HEK293 (cell line): ENCODE measurements around the gene SERINC5.

Experiments
- CTCF ChIP-seq: fragments of 450-650 bp; formaldehyde crosslinking; IDR thresholded peaks from 2 replicates; pipeline ENCODE4 v1.5.1; 2016; ENCODE audit warnings: missing biosample characterization, missing genetic modification characterization
- GLI4 ChIP-seq: fragments of 450-650 bp; formaldehyde crosslinking; IDR thresholded peaks from 2 replicates; pipeline ENCODE4 v1.5.1; 2016; ENCODE audit warnings: missing biosample characterization, missing genetic modification characterization
- KLF16 ChIP-seq: fragments of 450-650 bp; formaldehyde crosslinking; IDR thresholded peaks from 2 replicates; pipeline ENCODE4 v1.5.1; 2017; ENCODE audit warnings: missing biosample characterization, missing genetic modification characterization
- PATZ1 ChIP-seq: fragments of 450-650 bp; formaldehyde crosslinking; IDR thresholded peaks from 2 replicates; pipeline ENCODE4 v1.5.1; 2016; ENCODE audit warnings: missing biosample characterization, missing genetic modification characterization
- ZBTB1 ChIP-seq: fragments of 450-650 bp; formaldehyde crosslinking; IDR thresholded peaks from 2 replicates; pipeline ENCODE4 v1.5.1; 2016; ENCODE audit warnings: missing biosample characterization, missing genetic modification characterization
- ZNF214 ChIP-seq: fragments of 450-650 bp; formaldehyde crosslinking; IDR thresholded peaks from 2 replicates; pipeline ENCODE4 v1.5.1; 2017; ENCODE audit warnings: missing biosample characterization, mild to moderate bottlenecking, missing genetic modification characterization, borderline replicate concordance
- ZNF24 ChIP-seq: fragments of 450-650 bp; formaldehyde crosslinking; IDR thresholded peaks from 2 replicates; pipeline ENCODE4 v1.5.1; 2016; ENCODE audit warnings: missing biosample characterization, missing genetic modification characterization
- ZNF274 ChIP-seq, 2 experiments: fragments of 200-500 bp in 1 of 2; fragments of 450-650 bp in 1 of 2; sonication (Bioruptor generic) in 1 of 2; formaldehyde crosslinking in 1 of 2; IDR thresholded peaks; 2 replicates each; pipeline versions ENCODE4 v1.5.1 to v1.6.1; 2014 to 2016; ENCODE audit warnings: borderline replicate concordance in 1 of 2, inconsistent platforms in 1 of 2, low read length in 1 of 2, missing biosample characterization in 1 of 2, missing genetic modification characterization in 1 of 2
- ZNF621 ChIP-seq: fragments of 450-650 bp; formaldehyde crosslinking; IDR thresholded peaks from 2 replicates; pipeline ENCODE4 v1.5.1; 2017; ENCODE audit warnings: missing biosample characterization, missing genetic modification characterization
- ZNF692 ChIP-seq: fragments of 450-650 bp; formaldehyde crosslinking; IDR thresholded peaks from 2 replicates; pipeline ENCODE4 v1.5.1; 2016; ENCODE audit warnings: missing biosample characterization, missing genetic modification characterization
- ZNF792 ChIP-seq: fragments of 450-650 bp; formaldehyde crosslinking; IDR thresholded peaks from 2 replicates; pipeline ENCODE4 v1.5.1; 2016; ENCODE audit warnings: missing biosample characterization, missing genetic modification characterization
- ZNF830 ChIP-seq: fragments of 450-650 bp; IDR thresholded peaks from 2 replicates; pipeline ENCODE4 v1.5.0; 2018; ENCODE audit warnings: missing biosample characterization, missing genetic modification characterization, low read depth, mild to moderate bottlenecking, moderate library complexity

- TF ChIP-seq ZNF792 (tag by site-specific recombination) (no peak), ZNF621 (tag by site-specific recombination) (no peak), GLI4 (tag by site-specific recombination) (no peak), ZNF692 (tag by site-specific recombination) (no peak), ZNF214 (tag by site-specific recombination) (no peak), ZNF24 (tag by site-specific recombination) (no peak), CTCF (tag by site-specific recombination) (no peak), KLF16 (tag by site-specific recombination) (no peak), PATZ1 (tag by site-specific recombination) (no peak), ZNF830 (tag by site-specific recombination) (no peak), ZNF274 (IDR thresholded peaks at IDR 0.05; ENCODE audit: low read length) (no peak), ZNF274 (tag by site-specific recombination; IDR thresholded peaks at IDR 0.05; ENCODE audit: borderline replicate concordance) (no peak), ZBTB1 (tag by site-specific recombination) (no peak)
Observed at GRCh38 chr5:80248378-80248777, 7.5 kb downstream of the SERINC5 start.
